Nephron progenitor cell (in vitro differentiated cells): ENCODE data around the gene SLC5A1.

Source experiments
- DNase-seq: peaks from one replicate; pipeline ENCODE4 v3.0.0; 2021
- H3K27ac Mint-ChIP-seq: 2 replicates; pipeline ENCODE4 v1.8.0; 2021; ENCODE audit warnings: mild to moderate bottlenecking, moderate library complexity, mixed read lengths
- H3K27me3 Mint-ChIP-seq: 2 replicates; pipeline ENCODE4 v1.8.0; 2021; ENCODE audit warnings: mild to moderate bottlenecking, low read depth, mixed read lengths; ENCODE audit not compliant: poor library complexity
- H3K36me3 Mint-ChIP-seq: 2 replicates; pipeline ENCODE4 v1.8.0; 2021; ENCODE audit warnings: low read depth, mixed read lengths
- H3K4me1 Mint-ChIP-seq: 2 replicates; pipeline ENCODE4 v1.8.0; 2021; ENCODE audit warnings: mixed read lengths
- H3K4me3 Mint-ChIP-seq: 2 replicates; pipeline ENCODE4 v1.8.0; 2021; ENCODE audit warnings: mild to moderate bottlenecking, moderate library complexity, mixed read lengths
- H3K9me3 Mint-ChIP-seq: 2 replicates; pipeline ENCODE4 v1.8.0; 2021; ENCODE audit warnings: mild to moderate bottlenecking, moderate library complexity, mixed read lengths
- TF ChIP-seq, protein P1 (sequence below): fragments of 200-600 bp; sonication (generic); IDR thresholded peaks from 2 replicates; pipeline ENCODE4 v1.5.0; 2021; ENCODE audit warnings: antibody characterized with exemption

SLC5A1 gene

DNA sequence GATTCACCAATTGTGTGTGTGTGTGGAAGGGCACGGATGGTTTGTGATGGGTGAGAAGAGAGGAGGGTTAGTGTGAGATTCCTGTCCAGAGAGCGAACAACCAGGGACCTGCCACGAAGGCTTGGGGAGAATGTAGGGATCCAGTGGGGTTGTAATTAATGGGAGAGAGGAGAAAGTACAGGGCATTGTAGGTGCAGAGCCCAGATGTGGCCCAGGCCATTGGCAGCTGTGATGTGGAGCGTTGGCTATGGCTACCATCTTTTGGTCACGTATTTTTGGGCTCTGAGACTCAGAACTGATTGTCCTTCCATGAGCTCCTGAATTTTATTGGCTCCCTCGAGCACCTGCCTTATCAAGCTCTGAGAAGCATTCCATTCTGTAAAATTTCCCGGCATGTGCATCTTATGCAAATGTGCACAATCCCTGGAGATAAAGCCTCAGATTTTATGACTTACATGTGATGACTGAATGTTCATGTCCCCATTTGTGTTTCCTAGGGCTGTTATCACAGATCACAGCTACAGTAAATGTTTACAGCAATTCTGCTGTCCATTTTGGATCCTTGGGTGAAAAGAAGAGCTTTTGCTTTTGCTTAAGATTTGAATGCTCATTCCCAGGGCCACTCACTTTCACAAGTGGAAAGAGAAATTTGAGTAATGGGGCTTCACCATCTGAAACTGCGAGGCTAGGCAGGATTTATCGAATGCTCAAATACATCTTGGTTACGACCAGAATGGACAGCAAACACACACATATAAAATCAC is 33.1 kb downstream of the SLC5A1 start:
- TF ChIP-seq, protein P1, sequence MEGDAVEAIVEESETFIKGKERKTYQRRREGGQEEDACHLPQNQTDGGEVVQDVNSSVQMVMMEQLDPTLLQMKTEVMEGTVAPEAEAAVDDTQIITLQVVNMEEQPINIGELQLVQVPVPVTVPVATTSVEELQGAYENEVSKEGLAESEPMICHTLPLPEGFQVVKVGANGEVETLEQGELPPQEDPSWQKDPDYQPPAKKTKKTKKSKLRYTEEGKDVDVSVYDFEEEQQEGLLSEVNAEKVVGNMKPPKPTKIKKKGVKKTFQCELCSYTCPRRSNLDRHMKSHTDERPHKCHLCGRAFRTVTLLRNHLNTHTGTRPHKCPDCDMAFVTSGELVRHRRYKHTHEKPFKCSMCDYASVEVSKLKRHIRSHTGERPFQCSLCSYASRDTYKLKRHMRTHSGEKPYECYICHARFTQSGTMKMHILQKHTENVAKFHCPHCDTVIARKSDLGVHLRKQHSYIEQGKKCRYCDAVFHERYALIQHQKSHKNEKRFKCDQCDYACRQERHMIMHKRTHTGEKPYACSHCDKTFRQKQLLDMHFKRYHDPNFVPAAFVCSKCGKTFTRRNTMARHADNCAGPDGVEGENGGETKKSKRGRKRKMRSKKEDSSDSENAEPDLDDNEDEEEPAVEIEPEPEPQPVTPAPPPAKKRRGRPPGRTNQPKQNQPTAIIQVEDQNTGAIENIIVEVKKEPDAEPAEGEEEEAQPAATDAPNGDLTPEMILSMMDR: no peak
- Mint-ChIP-seq H3K27ac (no peak overlapping the region), H3K4me1 (no peaks in the 10 kb centered on the region), H3K4me3 (no peak overlapping the region), H3K36me3 (no peaks in the 10 kb centered on the region), H3K27me3 (peaks cover 20% of the 10 kb centered on the region), H3K9me3 (no peaks in the 10 kb centered on the region)
- no peak for DNase-seq

DNA sequence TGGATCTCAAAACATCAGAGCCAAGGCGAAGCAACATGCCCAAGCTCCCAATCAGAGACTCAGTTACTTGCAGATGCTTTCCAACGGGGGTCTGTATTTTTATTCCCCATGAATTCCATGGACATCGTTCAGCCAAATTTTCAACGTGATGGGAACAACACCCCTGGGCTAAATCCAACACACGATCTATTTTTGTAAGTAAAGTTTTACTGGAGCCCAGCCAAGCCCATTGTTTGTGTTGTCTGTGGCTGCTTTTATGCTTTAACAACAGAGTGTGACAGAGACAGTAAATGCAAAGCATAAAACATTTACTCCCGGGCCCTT is 33.7 kb downstream of the SLC5A1 start:
- no peak for DNase-seq
- Mint-ChIP-seq H3K27me3 (peaks cover 20% of the 10 kb centered on the region), H3K36me3 (no peaks in the 10 kb centered on the region), H3K4me3 (no peak overlapping the region), H3K4me1 (no peaks in the 10 kb centered on the region), H3K9me3 (no peaks in the 10 kb centered on the region), H3K27ac (no peak overlapping the region)
- TF ChIP-seq, protein P1: no peak

DNA sequence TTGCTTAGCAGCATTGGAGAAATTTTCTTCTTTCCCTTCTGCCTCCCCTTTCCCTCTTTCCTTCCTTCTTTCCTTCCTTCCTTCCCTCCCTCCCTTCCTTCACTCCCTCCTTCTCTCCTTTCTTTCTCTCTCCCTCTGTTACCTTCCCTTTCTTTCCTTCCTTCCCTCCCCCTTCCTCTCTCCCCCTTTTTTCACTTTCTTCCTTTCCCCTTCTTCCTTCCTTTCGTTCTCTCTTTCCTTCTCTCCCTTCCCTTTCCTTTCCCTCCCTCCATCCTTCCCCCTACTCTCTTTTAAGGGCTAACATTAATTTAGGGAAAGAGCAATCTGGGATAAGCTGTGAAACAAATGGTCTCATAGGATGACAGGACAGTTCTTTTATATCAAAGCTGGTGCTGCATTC is 34.1 kb downstream of the SLC5A1 start:
- Mint-ChIP-seq H3K27me3 (peaks cover 21% of the 10 kb centered on the region), H3K36me3 (no peaks in the 10 kb centered on the region), H3K4me3 (no peak overlapping the region), H3K9me3 (no peaks in the 10 kb centered on the region), H3K4me1 (no peaks in the 10 kb centered on the region), H3K27ac (no peak overlapping the region)
- TF ChIP-seq, protein P1: no peak
- DNase-seq: no peak

DNA sequence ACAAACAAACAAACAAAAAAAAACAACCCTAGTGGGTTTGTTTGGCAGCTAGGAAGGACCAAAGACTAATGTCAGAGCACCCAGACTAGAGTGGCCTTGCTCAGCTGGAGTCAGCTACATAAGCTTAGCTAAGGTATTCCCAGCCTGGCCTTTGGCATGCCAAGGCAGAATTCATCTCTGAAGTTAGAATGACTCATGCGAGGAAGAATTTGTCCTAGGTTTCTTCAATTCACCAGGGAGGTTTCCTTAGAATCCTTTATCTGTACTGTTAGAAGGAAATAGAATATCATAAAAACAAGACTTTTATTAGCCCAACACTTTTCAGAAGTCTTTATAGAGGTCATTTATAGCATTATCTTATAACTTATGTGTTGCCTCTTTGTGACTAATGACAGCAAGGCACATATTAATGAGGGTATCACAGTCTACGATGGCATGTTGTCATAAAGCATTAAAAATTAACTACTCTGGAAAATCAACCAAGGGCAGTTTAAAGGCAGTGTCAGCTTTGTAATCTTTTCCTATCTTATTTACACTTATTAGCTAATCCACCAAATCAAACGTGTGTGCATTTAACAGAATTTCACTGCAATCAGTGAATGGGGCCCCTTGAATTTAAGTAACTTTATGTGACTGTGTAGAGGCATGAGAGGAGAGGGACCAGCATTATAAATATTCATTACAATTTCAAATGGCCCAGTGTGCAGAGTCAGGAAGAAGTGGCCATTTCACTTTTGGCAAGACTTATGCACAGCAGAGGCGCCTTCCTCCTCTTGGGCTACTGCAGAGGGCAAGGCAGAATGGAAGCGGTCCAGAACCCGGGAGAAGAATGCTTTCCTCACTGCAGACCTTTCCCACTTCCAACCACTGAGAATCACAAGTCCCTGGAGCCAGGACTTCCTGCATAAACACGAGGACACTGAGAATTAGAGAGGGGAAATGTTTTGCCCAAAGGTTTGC is 36.3 kb downstream of the SLC5A1 start:
- Mint-ChIP-seq H3K4me3 (no peak overlapping the region), H3K4me1 (no peaks in the 10 kb centered on the region), H3K27ac (no peak overlapping the region), H3K36me3 (no peaks in the 10 kb centered on the region), H3K9me3 (no peaks in the 10 kb centered on the region), H3K27me3 (peaks cover 15% of the 10 kb centered on the region)
- DNase-seq: no peak
- TF ChIP-seq, protein P1: no peak

DNA sequence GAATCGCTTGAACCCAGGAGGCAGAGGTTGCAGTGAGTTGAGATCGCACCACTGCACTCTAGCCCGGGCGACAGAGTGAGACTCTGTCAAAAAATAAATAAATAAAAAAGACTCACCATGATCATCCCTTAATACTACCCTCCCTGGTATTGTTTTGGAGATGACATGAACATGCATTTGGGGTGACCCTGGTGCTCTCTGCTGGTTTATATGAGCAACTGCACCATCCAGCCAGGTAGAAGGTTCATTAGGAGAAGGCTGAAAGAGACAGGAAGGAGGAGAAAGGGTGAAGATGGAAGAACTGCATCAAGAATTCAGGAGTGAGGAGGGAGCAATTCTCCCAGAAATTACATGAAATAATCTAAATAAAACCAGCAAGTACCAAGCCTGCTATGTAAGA is 37.8 kb downstream of the SLC5A1 start:
- Mint-ChIP-seq H3K4me3 (no peak overlapping the region), H3K27me3 (peaks cover 3% of the 10 kb centered on the region), H3K4me1 (no peaks in the 10 kb centered on the region), H3K27ac (no peak overlapping the region), H3K36me3 (no peaks in the 10 kb centered on the region), H3K9me3 (no peaks in the 10 kb centered on the region)
- TF ChIP-seq, protein P1: peak; percentile 58
- DNase-seq: no peak
